Right cardiac atrium (tissue), 5 donors: ENCODE results near the gene ELN. TPM values are rescaled to one million over a fixed set of nuclear protein-coding genes. Genes with fewer than 3 reads are reported as not detected.
A peak's percentile ranks its signal among the peaks of the same experiment; 100 is the strongest.

Experiments
- ATAC-seq, 2 donors: fragments of 200-7000 bp; cut with Tn5 transposase; one replicate each; pipeline versions ENCODE4 v1.8.0 to v1.9.1; 2020; ENCODE audit warnings: moderate library complexity in 2 of 2, mild to moderate bottlenecking in 1 of 2
- DNase-seq, 3 donors: peaks; one replicate each; pipeline ENCODE4 v3.0.0-alpha.2; 2020
- H3K27ac ChIP-seq: one replicate; pipeline ENCODE4 v1.5.1; 2013; ENCODE audit warnings: mild to moderate bottlenecking, low read length, control low read depth, moderate library complexity
- H3K27me3 ChIP-seq: one replicate; pipeline ENCODE4 v1.6.1; 2013; ENCODE audit not compliant: control insufficient read depth, insufficient read depth
- H3K4me1 ChIP-seq: one replicate; pipeline ENCODE4 v1.6.1; 2013; ENCODE audit warnings: low read length; ENCODE audit not compliant: control insufficient read depth, insufficient read depth
- H3K4me3 ChIP-seq: one replicate; pipeline ENCODE4 v1.5.1; 2013; ENCODE audit warnings: low read length, control low read depth
- H3K9me3 ChIP-seq: one replicate; pipeline ENCODE4 v1.6.1; 2013; ENCODE audit warnings: low read length; ENCODE audit not compliant: control insufficient read depth
- WGBS: extraction: QIAGEN DNeasy Blood & Tissue Kit; methylation state at CpG from one replicate; pipeline ENCODE4 v1.1.7; 2013; 5-methylcytosine and 5-hydroxymethylcytosine counted together
- intact Hi-C, 4 donors: fragments of 100-400 bp; cut with DNase I; formaldehyde crosslinking; loops; one replicate each; pipeline versions ENCODE4 v1.11.0 to v1.14.0; 2022 to 2023
- polyA plus RNA-seq: library from polyadenylated mRNA; stranded (reverse); fragments of 200-250 nt; gene quantifications from one replicate; pipeline ENCODE4 v1.2.3, GENCODE V29; 2013
- total RNA-seq, 4 donors: library from RNA; stranded (reverse); fragmentation: NEBNext Ultra II Directional; extraction: Animal tissue kit (Norgen Biotek cat#: 25700); gene quantifications; one replicate each; pipeline ENCODE4 v1.2.1, GENCODE V29; 2021
- donor health status: healthy with polysubstance abuse.
- donor health status: DM: no; HTN: yes; CAD: no.
- donor health status: DM: no; HTN: no; CAD: no.
- donor health status: DM: no; HTN: yes; CAD: no; lungs with severe emphysema.
- donor health status: DM: yes; HTN: yes; CAD: no.

Gene ELN
- total and polyA plus RNA-seq, 5 donors: 73.4 to 323 (median 115) TPM

GRCh38 chr7:74082770-74083116, 54.8 kb downstream of the ELN start:
- H3K4me1 ChIP-seq: peaks cover 6% of the 10 kb centered on the region
- H3K27ac ChIP-seq: no peak overlapping the region
- no peaks in the 10 kb centered on the region for H3K9me3 ChIP-seq
- no peak overlapping the region for H3K4me3 ChIP-seq
- DNase-seq (no peak), ATAC-seq (peak in 1 of 2 donors; percentile 4)
- WGBS: 83% methylated on average over 9 of the region's 9 CpGs
- intact Hi-C loops: loop anchor here in 2 of 4 donors (10.0 kb wide), 2 partner anchors 92 to 312 kb away; partner anchors contain the start of gene EIF4H (in 1 of the 2)
- H3K27me3 ChIP-seq: no peaks in the 10 kb centered on the region

GRCh38 chr7:74083117-74083876, 55.3 kb downstream of the ELN start, which contains the start of gene LIMK1:
Gene LIMK1 (plus strand): TSS chr7:74083804. CDS start chr7:74083991, 187 bp downstream.
- no peak within 1 kb of the TSS for H3K27ac ChIP-seq
- no peaks in the 10 kb centered on the region for H3K9me3 ChIP-seq
- H3K4me1 ChIP-seq: peaks cover 6% of the 10 kb centered on the region
- 8% methylated on average over 69 of the region's 71 CpGs for WGBS
- peak within 1 kb of the TSS; percentile 100 for H3K4me3 ChIP-seq
- DNase-seq (peak; percentile 81 to 94 (median 92)), ATAC-seq (peak; percentile 86 to 93)
- no peaks in the 10 kb centered on the region for H3K27me3 ChIP-seq
- intact Hi-C loops: loop anchor here in 2 of 4 donors (10.0 kb wide), 2 partner anchors 92 to 312 kb away; partner anchors contain the start of gene EIF4H (in 1 of the 2)

- H3K4me3 ChIP-seq: peak overlapping the region; percentile 100
- WGBS: 1% methylated on average over 61 of the region's 61 CpGs
- H3K27ac ChIP-seq: no peak overlapping the region
- intact Hi-C loops: loop anchor here in 2 of 4 donors (10.0 kb wide), 2 partner anchors 91 to 311 kb away; partner anchors contain the start of gene EIF4H (in 1 of the 2)
- no peaks in the 10 kb centered on the region for H3K9me3 ChIP-seq
- peaks cover 6% of the 10 kb centered on the region for H3K4me1 ChIP-seq
- H3K27me3 ChIP-seq: no peaks in the 10 kb centered on the region
- DNase-seq (peak; percentile 59 to 82 (median 80)), ATAC-seq (peak; percentile 42 to 53)
Observed at GRCh38 chr7:74083928-74084721, 56.2 kb downstream of the ELN start.

GRCh38 chr7:74084722-74085578, 57.0 kb downstream of the ELN start:
- peak in 1 of 2 donors; percentile 8 for ATAC-seq
- intact Hi-C loops: loop anchor here in 2 of 4 donors (5.0 to 10.0 kb wide), 3 partner anchors 90 to 310 kb away; partner anchors contain the start of gene EIF4H (in 1 of the 2)
- WGBS: 72% methylated on average over 6 of the region's 6 CpGs
- Histone ChIP-seq H3K4me1 (peaks cover 6% of the 10 kb centered on the region), H3K27ac (no peak overlapping the region), H3K4me3 (peak overlapping the region; percentile 100), H3K9me3 (no peaks in the 10 kb centered on the region), H3K27me3 (no peaks in the 10 kb centered on the region)
- no peak for DNase-seq

- Histone ChIP-seq H3K27me3 (no peaks in the 10 kb centered on the region), H3K27ac (no peak overlapping the region), H3K4me1 (peaks cover 10% of the 10 kb centered on the region), H3K4me3 (no peak overlapping the region), H3K9me3 (no peaks in the 10 kb centered on the region)
- 94% methylated on average over 10 of the region's 10 CpGs for WGBS
- DNase-seq (peak in 1 of 3 donors; percentile 9), ATAC-seq (no peak)
- intact Hi-C loops: loop anchor here in 2 of 4 donors (5.0 to 10.0 kb wide), 3 partner anchors 87 to 307 kb away; partner anchors contain the start of gene EIF4H (in 1 of the 2)
Observed at GRCh38 chr7:74087791-74088453, 59.9 kb downstream of the ELN start.

GRCh38 chr7:74092321-74092963, 64.5 kb downstream of the ELN start:
- 47% methylated on average over 13 of the region's 13 CpGs for WGBS
- no peak overlapping the region for H3K4me3 ChIP-seq
- peak overlapping the region; percentile 13 for H3K27ac ChIP-seq
- DNase-seq: peak; percentile 49 to 78 (median 74)
- ATAC-seq: peak; percentile 19 to 41
- H3K4me1 ChIP-seq: peaks cover 5% of the 10 kb centered on the region
- intact Hi-C loops: loop anchor here in 1 of 4 donors (10.0 kb wide), 1 partner anchor 82 kb away; the partner anchor contains the start of gene EIF4H
- H3K9me3 ChIP-seq: no peaks in the 10 kb centered on the region
- H3K27me3 ChIP-seq: no peaks in the 10 kb centered on the region

- intact Hi-C loops: loop anchor here in 1 of 4 donors (10.0 kb wide), 1 partner anchor 82 kb away; the partner anchor contains the start of gene EIF4H
- H3K9me3 ChIP-seq: no peaks in the 10 kb centered on the region
- H3K4me3 ChIP-seq: no peak overlapping the region
- peak overlapping the region; percentile 13 for H3K27ac ChIP-seq
- peaks cover 5% of the 10 kb centered on the region for H3K4me1 ChIP-seq
- DNase-seq: peak; percentile 68 to 89 (median 88)
- peak; percentile 66 to 72 for ATAC-seq
- WGBS: 35% methylated on average over 12 of the region's 12 CpGs
- no peaks in the 10 kb centered on the region for H3K27me3 ChIP-seq
Observed at GRCh38 chr7:74092964-74093471, 65.0 kb downstream of the ELN start.

- ATAC-seq: peak; percentile 20 to 38
- H3K27ac ChIP-seq: no peak overlapping the region
- 38% methylated on average over 15 of the region's 15 CpGs for WGBS
- DNase-seq: peak in 1 of 3 donors; percentile 69
- no peaks in the 10 kb centered on the region for H3K9me3 ChIP-seq
- H3K4me3 ChIP-seq: no peak overlapping the region
- H3K27me3 ChIP-seq: no peaks in the 10 kb centered on the region
- intact Hi-C loops: loop anchor here in 1 of 4 donors (10.0 kb wide), 1 partner anchor 81 kb away; the partner anchor contains the start of gene EIF4H
- peaks cover 5% of the 10 kb centered on the region for H3K4me1 ChIP-seq
Observed at GRCh38 chr7:74093671-74094223, 65.8 kb downstream of the ELN start.
